ENCODE data around the gene PCCA. TPM values are rescaled to one million over a fixed set of nuclear protein-coding genes. Genes with fewer than 3 reads are reported as not detected.

PCCA gene
- total RNA-seq, 1 experiment from 2014 or later: 52.8 TPM

GRCh38 chr13:100088644-100089464 lies at the start of gene PCCA (continued):
- TF ChIP-seq SMAD4 (CRISPR knock-in tag; IDR thresholded peaks at IDR 0.05): 0 out of 2 replicates have a peak, but pooled peaks have one; percentile 12
- no peak for TF ChIP-seq CTCF (IDR thresholded peaks at IDR 0.05)
- peak; percentile 93 for TF ChIP-seq SP1 (CRISPR knock-in tag; conservative IDR thresholded peaks at IDR 0.05)
- peak; percentile 94 for TF ChIP-seq MAX (CRISPR knock-in tag; IDR thresholded peaks at IDR 0.05)
- TF ChIP-seq ZMAT4 (CRISPR knock-in tag; IDR thresholded peaks at IDR 0.05): no peak
- no peak for TF ChIP-seq ZNF396 (CRISPR knock-in tag; IDR thresholded peaks at IDR 0.05; ENCODE audit: borderline replicate concordance)
- no peak for TF ChIP-seq ZNF219 (CRISPR knock-in tag; IDR thresholded peaks at IDR 0.05; ENCODE audit: borderline replicate concordance)
- peak; percentile 97; the same call in 1 of the 2 replicates for TF ChIP-seq CBFB (CRISPR knock-in tag; IDR thresholded peaks at IDR 0.05; ENCODE audit: low read depth)
- TF ChIP-seq ZNF121 (CRISPR knock-in tag; IDR thresholded peaks at IDR 0.05): no peak
- TF ChIP-seq ZNF416 (CRISPR knock-in tag; IDR thresholded peaks at IDR 0.05): no peak
- no peak for TF ChIP-seq RORB (CRISPR knock-in tag; IDR thresholded peaks at IDR 0.05)
- peak; percentile 79 for TF ChIP-seq FOXK1 (CRISPR knock-in tag; IDR thresholded peaks at IDR 0.05)
- TF ChIP-seq AFF4 (CRISPR knock-in tag; IDR thresholded peaks at IDR 0.05; ENCODE audit: borderline replicate concordance): peak; percentile 67; the same call in 1 of the 2 replicates
- TF ChIP-seq TEAD4 (CRISPR knock-in tag; IDR thresholded peaks at IDR 0.05): 0 out of 2 replicates have a peak, but pooled peaks have one; percentile 56
- TF ChIP-seq HMGA2 (CRISPR knock-in tag; IDR thresholded peaks at IDR 0.05): no peak

- no peak for DNase-seq (ENCODE audit: low spot score)
- no peak overlapping the region for H3K4me3 Mint-ChIP-seq
- ATAC-seq: no peak
- CTCF ChIA-PET: no interaction called here
- no peaks in the 10 kb centered on the region for H3K9me3 Mint-ChIP-seq
- POLR2A ChIA-PET: interaction anchor here (0.5 kb wide), 1 partner anchor 15 kb away, joined by 5 read pairs; no protein-coding TSS in a partner anchor
- no peak overlapping the region for H3K27ac Mint-ChIP-seq
- no peaks in the 10 kb centered on the region for H3K27me3 Mint-ChIP-seq (ENCODE audit: low read depth)
- H3K4me1 Mint-ChIP-seq: peaks cover 10% of the 10 kb centered on the region
- no peaks in the 10 kb centered on the region for H3K36me3 Mint-ChIP-seq
- TF ChIP-seq ATF1 (CRISPR knock-in tag; IDR thresholded peaks at IDR 0.05) (no peak), MAX (CRISPR knock-in tag; IDR thresholded peaks at IDR 0.05) (no peak), CREM (CRISPR knock-in tag; IDR thresholded peaks at IDR 0.05) (no peak), USF2 (CRISPR knock-in tag; IDR thresholded peaks at IDR 0.05) (no peak), ZNF423 (CRISPR knock-in tag; IDR thresholded peaks at IDR 0.05) (no peak), FOXJ3 (CRISPR knock-in tag; IDR thresholded peaks at IDR 0.05; ENCODE audit: borderline replicate concordance) (no peak), E2F4 (CRISPR knock-in tag; IDR thresholded peaks at IDR 0.05; ENCODE audit: borderline replicate concordance, low read depth) (no peak), TCF7 (CRISPR knock-in tag; IDR thresholded peaks at IDR 0.05; ENCODE audit: low read depth) (no peak), CBFB (CRISPR knock-in tag; IDR thresholded peaks at IDR 0.05; ENCODE audit: low read depth) (no peak), ZNF232 (CRISPR knock-in tag; IDR thresholded peaks at IDR 0.05) (no peak), ZNF416 (CRISPR knock-in tag; IDR thresholded peaks at IDR 0.05) (no peak), ATF6 (CRISPR knock-in tag; IDR thresholded peaks at IDR 0.05) (no peak), SMAD4 (CRISPR knock-in tag; IDR thresholded peaks at IDR 0.05) (no peak)
These were observed 49.2 kb upstream of the PCCA start for GRCh38 chr13:100039740-100040139.
